Measurements from ENCODE around the gene DGKQ.

DGKQ gene

DNA sequence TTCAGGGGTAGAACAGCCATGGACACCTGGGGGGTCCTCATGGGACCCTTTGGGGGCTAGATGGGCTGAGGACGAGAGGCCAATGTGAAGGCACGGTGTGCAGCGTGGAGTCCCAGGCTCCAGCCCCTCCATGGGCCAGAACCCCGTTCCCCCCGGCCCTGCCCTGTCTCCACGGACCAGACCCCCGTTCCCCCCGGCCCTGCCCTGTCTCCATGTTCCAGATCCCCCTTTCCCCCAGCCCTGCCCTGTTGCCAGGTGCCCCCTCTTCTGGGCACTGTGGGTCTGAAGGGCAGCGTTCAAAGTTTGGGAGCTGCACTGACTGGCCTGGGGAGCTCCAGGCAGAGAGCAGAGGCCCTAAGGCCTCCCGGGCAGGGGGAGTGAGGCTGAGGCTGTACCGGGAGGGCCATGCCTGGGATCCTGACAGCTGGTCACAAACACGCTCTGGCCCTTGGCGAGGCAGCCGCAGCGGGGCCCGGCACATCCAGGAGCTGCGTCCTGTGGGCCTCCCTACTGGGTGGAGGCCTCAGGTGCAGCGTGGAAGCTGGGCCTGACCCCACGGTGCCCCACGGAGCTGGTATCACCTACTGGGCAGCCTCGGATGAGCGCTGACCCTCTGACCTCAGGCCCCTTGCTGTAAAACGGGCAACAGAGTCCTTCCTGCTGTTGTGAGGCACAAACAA is 8.9 kb downstream of the DGKQ start:
- TF ChIP-seq, protein P1, sequence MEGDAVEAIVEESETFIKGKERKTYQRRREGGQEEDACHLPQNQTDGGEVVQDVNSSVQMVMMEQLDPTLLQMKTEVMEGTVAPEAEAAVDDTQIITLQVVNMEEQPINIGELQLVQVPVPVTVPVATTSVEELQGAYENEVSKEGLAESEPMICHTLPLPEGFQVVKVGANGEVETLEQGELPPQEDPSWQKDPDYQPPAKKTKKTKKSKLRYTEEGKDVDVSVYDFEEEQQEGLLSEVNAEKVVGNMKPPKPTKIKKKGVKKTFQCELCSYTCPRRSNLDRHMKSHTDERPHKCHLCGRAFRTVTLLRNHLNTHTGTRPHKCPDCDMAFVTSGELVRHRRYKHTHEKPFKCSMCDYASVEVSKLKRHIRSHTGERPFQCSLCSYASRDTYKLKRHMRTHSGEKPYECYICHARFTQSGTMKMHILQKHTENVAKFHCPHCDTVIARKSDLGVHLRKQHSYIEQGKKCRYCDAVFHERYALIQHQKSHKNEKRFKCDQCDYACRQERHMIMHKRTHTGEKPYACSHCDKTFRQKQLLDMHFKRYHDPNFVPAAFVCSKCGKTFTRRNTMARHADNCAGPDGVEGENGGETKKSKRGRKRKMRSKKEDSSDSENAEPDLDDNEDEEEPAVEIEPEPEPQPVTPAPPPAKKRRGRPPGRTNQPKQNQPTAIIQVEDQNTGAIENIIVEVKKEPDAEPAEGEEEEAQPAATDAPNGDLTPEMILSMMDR (IDR thresholded peaks at IDR 0.05) = no peak
- no peak for TF ChIP-seq ZFX (IDR thresholded peaks at IDR 0.05; ENCODE audit: borderline replicate concordance)
- no peak overlapping the region for H3K27ac ChIP-seq

GRCh38 chr4:963276-964225 is 9.8 kb downstream of the DGKQ start:
- no peak for TF ChIP-seq ZFX (IDR thresholded peaks at IDR 0.05; ENCODE audit: borderline replicate concordance)
- TF ChIP-seq, protein P1 (IDR thresholded peaks at IDR 0.05) = peak; percentile 14; the same call in 1 of the 2 replicates
- H3K27ac ChIP-seq = peak overlapping the region; percentile 91

DNA sequence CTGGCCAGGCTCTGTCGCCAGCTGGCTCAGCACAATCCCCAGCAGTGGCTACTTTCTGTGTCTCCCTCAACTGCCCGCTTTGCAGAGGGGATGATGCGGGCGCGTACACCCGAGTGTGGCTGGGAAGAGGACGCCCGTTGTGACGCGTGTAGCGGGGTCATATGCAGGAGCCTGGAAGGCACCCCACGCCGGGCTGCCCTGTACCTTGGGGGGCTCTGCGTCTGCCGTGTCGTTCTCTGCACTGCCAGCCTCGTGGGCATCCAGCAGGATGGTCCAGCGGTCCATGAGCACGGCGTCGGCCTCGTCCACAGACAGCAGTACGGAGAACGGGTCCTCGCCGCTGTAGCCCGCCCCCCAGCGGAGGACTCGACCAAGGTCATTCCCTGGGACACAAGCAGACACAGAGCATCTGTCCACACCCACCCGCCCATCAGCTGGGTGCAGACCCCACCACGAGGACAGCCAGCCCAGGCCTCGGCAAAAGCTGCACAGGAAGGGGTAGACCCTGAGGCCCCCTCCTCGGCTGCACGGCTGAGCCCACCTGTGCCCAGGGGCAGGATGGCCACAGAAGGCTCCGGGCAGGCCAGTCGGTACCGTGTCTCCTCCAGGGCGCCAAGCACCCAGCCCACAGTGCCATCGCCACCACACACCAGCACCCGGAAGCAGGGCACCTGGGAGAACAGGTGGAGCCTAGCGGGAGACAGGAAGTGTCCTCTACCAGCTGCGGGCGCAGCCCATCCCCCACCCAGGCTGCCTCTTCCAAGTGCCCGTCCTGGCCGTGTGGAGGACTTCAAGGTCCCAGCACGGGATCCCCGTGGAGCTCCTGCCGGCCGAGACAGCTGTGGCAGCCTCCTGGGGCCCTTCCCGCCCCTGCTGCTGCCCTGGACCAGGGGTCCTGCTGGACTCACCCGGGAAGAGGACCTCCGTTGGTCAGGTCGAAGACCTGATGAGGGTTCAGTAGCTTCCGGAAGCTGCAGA is 10.8 kb downstream of the DGKQ start:
- H3K27ac ChIP-seq = peak overlapping the region; percentile 91
- no peak for TF ChIP-seq ZFX (IDR thresholded peaks at IDR 0.05; ENCODE audit: borderline replicate concordance)
- TF ChIP-seq, protein P1 (IDR thresholded peaks at IDR 0.05) = peak; percentile 61

DNA sequence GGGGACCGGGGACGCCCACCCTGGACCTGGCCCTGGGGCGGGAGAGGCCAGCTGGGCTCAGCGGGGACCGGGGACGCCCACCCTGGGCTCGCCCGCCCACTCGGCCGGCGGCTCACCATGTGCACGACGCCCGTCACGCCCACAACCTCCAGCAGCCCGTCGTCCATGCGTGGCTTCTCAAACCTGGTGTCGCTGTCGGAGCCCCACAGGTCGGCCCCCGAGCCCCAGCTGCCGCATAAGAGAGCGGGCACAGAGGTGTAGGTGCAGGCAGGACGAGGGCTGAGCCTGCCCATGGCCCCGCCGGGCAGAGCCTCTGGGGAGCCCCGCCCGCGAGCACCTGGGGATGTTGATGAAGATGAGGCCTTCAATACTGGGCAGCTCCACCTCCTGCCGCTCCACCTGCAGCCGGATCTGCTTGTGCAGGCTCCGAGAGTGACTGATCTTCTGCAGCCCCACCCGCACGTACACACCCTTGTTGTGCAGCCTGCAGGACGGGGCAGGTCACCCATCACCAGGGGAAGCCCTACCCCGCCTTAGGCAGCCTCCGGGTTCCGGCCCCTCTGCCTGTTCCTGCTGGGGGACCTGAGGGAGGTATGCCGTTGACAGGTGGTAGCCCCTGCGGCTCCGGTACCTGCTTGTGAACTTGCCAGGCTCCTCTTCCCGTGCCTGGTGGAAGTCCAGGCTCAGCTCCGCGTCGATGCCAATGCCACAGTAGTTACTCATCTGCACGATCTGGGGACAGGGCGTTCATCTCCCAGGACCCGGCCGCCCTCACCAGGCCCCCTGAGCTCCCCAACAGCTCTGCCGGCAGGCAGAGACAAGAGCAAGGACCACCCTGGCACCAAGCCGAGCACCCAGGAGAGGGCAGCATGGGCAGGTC is 11.8 kb downstream of the DGKQ start:
- TF ChIP-seq, protein P1 (IDR thresholded peaks at IDR 0.05) = no peak
- no peak for TF ChIP-seq ZFX (IDR thresholded peaks at IDR 0.05; ENCODE audit: borderline replicate concordance)
- peak overlapping the region; percentile 91 for H3K27ac ChIP-seq

DNA sequence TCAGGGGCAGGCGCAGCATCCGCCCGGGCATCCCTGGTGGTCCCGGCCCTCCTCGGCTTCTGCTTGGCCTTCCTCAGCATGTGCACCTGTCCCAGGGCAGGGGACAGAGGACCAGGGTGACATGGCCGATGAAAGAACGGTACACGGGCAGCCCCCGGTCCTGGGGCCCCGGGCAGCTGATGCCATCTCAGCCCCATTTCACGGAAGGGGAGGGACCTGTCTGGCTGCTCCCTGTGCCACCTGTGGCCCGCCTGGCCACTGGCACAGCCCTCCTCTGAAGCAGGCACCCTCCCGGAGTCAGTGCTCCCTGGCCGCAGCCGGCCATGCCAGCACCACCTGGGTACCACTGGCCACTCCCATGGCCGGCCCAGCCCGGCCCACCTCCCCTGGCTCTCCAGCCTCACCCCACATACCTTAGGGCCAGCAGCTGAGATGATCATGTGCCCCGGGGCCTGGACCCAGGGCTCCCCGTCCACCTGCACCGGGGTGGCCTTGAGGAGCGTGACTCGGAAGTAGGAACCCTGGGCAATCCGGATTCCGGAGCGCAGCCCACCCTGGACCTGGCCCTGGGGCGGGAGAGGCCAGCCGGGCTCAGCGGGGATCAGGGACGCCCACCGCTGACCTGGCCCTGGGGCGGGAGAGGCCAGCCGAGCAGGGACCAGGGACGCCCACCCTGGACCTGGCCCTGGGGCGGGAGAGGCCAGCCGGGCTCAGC is 12.6 kb downstream of the DGKQ start:
- H3K27ac ChIP-seq = peak overlapping the region; percentile 44; the same call in 1 of the 2 replicates
- no peak for TF ChIP-seq ZFX (IDR thresholded peaks at IDR 0.05; ENCODE audit: borderline replicate concordance)
- TF ChIP-seq, protein P1 (IDR thresholded peaks at IDR 0.05) = no peak

Measured in 22Rv1 (cell line).